SHP77 (cell line): ENCODE results near the gene CCDC80.

Source experiments
- DNase-seq, 2 experiments: peaks; one replicate each; lab custom pipeline; 2025; lab: John Stamatoyannopoulos, UW

The CCDC80 gene, protein sequence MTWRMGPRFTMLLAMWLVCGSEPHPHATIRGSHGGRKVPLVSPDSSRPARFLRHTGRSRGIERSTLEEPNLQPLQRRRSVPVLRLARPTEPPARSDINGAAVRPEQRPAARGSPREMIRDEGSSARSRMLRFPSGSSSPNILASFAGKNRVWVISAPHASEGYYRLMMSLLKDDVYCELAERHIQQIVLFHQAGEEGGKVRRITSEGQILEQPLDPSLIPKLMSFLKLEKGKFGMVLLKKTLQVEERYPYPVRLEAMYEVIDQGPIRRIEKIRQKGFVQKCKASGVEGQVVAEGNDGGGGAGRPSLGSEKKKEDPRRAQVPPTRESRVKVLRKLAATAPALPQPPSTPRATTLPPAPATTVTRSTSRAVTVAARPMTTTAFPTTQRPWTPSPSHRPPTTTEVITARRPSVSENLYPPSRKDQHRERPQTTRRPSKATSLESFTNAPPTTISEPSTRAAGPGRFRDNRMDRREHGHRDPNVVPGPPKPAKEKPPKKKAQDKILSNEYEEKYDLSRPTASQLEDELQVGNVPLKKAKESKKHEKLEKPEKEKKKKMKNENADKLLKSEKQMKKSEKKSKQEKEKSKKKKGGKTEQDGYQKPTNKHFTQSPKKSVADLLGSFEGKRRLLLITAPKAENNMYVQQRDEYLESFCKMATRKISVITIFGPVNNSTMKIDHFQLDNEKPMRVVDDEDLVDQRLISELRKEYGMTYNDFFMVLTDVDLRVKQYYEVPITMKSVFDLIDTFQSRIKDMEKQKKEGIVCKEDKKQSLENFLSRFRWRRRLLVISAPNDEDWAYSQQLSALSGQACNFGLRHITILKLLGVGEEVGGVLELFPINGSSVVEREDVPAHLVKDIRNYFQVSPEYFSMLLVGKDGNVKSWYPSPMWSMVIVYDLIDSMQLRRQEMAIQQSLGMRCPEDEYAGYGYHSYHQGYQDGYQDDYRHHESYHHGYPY

DNA sequence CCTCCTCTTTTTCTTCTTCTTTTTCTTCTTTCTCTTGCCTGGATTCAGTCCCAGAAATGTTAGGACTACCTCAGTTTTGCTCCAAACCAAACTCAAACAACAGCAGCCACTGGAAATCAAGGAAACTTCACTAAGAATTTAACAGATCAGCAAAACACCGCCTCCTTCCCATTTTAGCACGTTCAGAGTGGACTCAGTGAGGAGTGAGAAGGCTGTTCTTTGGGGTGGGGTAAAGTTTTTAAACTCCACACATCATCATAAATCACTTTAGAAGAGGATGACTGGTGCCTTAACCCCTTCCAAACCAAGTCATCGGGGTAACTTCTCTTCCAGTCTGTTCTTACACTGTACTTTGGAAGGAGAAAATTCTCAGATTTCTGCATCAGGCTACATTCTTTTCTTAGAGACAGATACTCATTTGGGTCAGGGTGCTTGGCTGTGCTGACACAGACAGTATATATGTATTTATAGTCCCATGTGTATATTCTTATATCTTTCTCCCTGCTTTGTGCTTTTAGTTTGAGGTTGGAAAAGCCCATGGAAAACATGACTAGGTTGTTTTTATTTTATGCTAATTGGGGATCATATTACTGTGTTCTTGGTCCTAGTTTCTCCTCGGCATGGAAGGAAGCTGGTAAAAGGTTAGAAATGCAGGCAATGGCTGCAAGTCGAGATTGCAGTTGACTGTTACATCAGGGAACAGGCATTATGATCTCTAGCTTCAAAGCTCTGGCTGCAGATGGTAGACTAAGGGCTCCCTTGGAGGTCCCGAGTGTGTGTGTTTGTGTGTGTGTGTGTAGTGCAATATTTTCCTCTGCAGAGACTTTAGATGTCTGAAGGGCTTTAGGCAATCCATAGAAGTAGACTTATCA is at the start of gene CCDC80:
CCDC80 (minus strand) TSS at position 214 of the 872 bp plus-strand sequence. CDS start 1,238 bp downstream, outside the sequence.
- peak; percentile 56 to 68 for DNase-seq

DNA sequence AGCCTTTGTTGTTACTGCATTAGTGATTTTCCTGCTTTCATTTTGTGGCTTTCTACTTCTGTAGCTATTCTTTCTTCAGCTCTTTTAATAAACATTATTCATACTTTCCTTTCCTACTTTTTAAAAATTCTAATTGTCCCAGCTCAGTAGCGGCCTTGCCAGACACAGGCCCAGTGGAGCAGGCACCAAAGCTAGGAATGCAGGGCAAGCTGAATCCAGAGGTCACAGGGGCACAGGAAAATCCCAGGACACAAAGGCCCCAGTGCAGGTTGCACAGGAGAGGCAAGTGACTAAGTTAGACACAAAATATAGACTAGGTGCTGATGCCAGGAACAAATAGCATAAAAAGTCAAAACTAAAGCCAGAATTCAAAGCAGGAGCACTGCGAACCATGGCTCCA is 49.0 kb upstream of the CCDC80 start:
- DNase-seq: no peak

DNA sequence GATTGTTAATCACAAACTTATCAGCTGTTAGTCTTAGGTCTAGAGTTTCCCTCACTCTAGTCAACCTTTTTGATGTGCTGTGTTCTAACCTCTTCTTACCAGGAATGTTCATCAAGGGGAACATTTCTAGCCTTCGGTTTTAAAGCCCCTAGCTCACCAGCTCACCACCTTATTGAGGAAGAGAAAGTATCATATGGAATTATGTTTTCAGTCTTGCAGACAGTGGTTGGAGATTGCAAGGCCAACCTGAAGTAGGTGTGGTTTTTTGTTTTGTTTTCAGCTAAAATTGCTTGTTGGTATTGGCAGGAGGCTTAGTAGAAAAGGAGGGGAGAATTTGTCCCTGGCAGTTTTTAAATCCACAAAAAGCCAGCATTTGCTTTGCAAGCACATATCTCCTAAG is 48.4 kb upstream of the CCDC80 start:
- no peak for DNase-seq

DNA sequence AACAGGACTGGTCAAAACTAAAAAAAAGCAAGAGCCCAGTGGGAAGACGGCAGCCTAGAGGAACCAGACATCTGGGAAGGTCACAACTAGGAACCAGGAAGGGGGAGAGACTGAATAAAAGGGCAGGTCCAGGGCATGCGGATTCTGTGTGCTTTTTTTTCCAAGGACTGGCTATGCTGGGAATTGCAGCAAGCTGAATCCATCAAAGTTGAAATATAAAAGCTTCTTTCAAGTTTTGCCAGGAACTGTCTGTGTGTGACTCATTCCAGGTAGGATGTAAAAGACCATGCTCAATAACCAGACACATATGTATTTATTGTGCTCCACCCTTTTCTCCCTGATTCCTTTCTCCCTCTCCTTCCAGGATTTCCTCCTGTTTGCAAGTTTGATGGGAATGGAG is 47.9 kb upstream of the CCDC80 start:
- DNase-seq: no peak

DNA sequence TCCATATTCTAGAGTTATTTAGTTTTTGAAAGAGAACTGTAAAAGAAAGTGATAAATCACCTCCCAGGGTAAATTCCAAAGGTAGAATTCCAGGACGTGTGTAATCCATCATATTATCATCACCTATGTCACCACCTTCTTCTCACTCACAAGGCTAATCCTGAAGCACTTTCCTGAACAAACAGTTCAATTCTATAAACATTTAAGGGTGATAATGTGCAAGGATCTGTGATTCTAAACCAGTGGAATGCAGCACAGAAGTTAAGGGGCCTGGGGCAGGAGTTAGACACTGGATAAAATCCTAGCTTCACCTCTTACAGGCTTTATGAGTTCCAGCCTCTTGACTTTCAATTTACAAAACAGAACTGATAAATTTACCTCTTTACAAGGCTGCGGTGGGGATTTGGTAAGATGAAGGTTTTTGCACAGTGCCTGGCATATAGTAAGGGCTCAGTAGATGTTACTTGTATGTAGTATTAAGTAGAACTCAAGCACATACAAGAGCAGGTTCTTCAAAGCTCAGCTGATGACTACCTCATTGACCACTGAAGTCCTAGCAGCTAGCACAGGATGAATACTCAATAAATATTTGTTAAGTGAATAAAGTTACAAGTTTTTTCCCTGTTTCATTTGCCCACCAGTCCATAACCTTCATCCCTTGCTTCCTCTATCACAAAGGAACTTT is 47.3 kb upstream of the CCDC80 start:
- no peak for DNase-seq

DNA sequence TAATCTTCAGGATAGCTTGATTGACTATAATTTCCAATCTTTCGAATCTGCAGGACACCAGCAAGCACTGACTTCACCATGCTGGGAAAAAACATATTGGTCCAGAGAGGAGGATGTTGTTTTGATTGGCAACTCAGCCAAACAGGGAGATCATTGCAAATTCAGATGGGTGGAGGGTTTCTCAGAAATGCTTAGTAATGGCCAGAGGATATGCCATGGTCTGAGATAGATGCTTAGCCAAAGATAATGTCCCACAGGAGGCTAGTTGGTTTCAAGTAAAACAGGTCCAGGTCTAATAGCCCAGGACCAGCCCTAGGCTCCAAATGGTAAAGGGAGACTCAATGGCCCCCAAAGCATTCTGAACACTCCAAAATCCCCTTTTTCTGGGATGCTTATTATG is 46.7 kb upstream of the CCDC80 start:
- DNase-seq: no peak

DNA sequence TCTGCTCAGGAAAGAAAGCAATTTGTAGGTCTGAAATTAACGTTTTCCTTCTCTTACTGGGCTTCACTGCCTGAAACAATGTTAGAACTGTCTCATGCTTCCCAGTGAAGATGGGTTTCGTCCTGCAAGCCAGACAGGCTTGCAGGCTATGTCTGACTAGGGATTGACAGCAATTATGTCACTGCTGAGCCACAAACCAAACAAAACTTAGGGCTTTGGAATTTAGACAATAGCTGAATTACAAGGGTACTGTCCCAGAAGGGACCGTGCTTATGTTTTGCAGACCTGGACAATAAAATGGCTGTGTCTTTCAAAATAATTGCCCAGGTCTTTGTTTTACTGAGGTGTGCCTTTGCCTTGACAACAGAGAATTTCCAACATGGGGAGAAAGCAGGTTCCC is 46.3 kb upstream of the CCDC80 start:
- no peak for DNase-seq

DNA sequence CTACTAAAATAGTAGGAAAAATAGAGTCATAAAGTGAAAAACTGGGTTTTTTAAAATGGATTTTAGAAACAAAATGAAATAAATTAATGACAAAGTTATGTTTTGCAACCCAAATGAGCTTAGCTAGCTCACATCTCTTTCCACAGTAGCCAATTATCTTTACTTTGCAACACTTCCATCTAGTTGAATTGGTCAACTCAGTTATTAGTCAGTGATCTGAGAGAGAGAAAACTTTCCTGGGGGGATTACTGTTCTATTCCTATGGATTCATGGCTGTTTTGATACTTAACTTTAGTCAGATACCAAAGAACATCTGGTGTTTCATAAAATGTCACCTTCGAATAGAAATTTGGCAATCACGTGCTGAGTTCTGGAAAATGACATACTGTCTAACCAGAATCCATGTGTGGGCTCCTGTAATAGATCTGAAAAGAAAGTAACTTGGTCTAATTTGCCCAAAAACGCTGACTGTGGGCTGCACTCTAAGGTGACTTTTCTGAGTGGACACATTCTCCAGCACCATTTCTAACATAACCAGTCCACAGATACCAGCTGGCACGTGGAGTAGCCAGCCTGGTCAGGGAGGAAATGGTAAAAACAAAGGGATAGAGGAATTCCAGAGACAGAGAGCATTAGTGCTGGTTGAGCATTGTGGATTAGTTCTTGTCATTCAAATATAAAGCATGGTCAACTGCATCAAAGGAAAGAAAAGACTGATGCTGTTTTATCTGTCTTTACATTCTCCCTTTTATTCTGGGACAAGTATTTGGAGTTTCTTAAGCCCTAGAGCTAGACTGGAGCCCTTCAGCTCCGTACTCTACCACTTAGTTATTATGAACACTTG is 45.2 kb upstream of the CCDC80 start:
- DNase-seq: no peak

DNA sequence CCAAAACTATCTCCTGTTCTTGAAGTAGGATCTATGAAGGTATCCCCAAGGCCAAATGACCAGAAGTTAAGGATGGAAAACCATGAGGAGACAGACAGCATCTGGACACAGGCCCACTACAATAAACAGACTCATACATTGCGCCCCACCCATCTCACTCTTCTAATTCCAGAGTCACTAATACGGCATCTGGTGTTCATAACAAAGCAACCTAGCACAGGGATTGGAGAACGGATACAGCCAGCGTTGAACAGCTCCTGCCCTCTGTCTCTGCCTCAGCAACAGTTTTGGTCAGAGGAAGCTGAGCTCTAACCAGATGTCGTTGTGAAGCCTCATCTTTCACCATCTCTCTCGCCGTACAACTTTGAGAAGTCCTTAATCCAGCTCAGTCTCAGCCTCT is 44.5 kb upstream of the CCDC80 start:
- DNase-seq: no peak

DNA sequence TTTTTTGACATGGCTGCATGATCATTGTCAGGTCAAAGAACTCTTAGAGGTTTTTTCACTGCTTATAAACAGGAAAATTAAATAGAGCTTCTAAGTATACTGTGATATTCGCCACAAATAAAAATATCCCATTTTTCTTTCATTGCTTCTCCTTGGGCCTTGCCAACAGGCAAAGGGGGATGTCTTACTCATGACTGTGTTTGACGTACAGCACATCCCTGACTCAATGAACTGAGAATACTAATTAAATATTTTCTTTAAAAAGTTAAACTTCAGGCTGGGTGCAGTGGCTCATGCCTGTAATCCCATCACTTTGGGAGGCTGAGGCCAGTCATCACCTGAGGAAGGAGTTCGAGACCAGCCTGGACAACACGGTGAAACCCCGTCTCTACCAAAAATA is 41.4 kb upstream of the CCDC80 start:
- DNase-seq: no peak

DNA sequence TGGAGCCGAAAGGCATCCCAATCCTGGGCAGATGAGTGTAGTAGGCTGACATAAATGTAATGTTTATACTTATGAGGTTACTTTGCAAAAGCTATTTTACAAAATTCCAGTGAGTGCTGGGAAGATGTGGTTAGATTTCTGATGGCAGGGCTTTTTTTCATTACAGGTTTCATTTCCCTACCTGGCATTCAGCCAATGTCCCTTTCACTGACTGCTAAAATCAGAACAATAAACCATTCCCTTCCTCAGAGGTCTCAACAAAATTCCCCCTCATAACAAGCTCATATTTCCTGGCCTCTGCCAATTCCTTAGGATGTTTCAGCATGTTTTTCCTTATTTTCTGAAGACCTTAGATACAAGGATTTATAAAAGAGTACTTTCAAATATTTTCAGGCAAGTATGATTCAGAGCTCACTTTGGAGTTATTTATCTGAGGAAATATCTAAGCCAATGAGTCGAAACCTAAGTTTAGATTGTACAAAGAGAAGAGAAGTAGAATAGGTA is 40.9 kb upstream of the CCDC80 start:
- DNase-seq: no peak

DNA sequence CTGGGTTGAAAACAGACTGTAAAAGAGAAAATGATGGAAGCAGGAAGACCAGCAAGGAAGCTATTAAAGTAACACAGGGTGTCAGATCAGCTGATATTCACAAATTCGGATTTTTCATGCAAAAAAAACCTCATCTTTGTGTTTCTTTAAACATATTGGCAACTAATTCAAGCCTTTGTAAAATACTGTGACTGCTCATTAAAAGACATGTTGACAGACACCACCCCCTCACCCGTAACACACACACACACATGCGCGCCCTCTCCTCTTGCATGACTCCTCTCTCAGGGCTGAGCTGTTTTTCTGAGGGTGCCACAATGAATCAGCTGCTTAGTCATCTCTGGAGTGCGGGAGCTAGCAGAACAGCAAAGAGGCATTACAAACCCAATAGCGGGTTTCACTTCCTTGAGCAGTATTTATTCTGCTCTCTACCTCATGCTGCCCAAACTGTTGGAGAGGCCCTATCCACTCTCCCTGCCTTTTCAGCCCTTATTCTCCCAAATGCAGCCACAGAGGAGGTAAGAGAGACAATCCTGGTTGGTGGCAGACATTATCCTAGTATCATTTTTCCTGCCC is 35.8 kb upstream of the CCDC80 start:
- peak; percentile 55 to 78 for DNase-seq

DNA sequence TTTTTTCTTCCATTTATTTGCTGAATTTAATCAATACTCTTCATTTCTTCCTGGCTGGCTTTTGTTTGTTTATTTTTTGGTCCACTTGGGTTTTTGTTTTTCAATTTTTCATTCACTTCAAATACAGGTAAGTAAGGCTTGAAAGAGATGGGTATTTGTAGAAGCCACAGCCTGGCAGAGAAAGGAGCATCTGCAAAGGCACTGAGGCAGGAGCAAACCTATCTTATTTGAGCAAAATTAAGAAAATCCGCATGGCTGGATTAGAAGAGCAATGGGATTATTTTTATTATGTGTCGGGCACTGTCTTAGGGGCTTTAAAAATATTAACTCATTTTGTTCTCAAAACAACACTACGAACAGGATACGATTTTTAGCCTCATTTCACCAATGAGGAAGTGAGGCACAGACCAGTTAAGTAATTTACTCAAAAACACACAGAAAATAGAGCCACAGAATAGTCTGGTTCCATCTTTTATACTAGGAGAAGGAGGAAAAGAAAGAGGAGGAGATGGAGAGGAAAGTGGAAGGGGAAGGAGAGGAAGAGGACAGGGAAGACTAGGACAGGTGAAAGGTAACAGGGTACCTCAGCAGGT is 35.1 kb upstream of the CCDC80 start:
- DNase-seq: no peak

DNA sequence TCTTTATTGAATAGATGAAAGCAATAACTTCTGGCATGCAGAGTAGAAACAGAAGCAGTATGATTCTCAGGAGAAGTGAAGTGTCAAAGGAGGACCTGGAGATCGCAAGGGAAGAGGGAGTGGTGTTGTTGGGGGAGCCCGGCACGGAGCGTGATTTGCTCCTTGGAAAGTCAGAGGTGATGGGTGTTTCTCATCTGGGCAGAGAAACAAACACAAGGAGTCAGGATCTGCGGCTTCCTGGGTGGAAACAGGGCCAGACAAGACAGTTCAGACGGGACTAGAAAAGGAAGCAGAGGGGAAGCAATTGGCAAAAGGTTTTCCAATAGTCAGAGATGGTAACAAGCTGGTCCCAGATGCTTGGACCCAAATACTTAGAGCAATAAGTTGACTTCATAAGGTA is 34.4 kb upstream of the CCDC80 start:
- no peak for DNase-seq

DNA sequence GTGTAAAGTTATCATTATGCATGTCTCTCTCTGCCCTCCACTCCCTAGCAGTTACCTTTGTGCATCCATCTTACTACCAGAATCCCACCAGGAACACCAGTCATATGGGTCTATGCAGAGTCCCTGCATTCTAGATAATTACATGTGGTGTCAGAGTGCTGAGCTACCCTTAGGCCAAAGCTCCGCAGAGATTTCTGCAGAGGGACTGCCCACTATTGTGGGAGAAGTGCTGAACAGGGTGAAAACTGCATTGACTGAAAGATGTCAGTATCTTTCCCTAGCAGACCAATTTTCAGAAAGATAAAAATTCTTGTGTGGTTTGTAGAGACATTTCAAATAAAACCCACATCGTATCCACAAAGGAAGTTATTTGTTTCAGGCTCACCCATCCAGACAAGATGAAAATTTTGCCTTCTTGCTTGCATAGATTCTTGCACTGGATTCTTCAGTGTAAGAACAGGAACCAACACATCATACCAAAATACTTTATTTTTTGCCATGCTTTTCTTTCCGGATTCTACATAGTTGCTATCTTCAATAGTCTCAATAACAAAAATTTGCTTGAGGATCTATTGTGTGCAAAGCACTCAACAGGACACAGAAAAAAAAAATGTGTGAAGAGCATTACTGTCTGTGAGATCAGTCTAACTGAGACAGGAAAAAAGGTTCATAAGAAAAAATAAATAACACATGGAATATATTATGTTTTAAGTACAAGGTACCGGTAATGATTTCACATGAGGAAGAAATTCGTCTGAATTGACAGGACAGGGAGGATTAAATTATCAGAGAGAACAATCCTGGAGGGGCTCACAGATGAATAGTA is 32.0 kb upstream of the CCDC80 start:
- DNase-seq: no peak

DNA sequence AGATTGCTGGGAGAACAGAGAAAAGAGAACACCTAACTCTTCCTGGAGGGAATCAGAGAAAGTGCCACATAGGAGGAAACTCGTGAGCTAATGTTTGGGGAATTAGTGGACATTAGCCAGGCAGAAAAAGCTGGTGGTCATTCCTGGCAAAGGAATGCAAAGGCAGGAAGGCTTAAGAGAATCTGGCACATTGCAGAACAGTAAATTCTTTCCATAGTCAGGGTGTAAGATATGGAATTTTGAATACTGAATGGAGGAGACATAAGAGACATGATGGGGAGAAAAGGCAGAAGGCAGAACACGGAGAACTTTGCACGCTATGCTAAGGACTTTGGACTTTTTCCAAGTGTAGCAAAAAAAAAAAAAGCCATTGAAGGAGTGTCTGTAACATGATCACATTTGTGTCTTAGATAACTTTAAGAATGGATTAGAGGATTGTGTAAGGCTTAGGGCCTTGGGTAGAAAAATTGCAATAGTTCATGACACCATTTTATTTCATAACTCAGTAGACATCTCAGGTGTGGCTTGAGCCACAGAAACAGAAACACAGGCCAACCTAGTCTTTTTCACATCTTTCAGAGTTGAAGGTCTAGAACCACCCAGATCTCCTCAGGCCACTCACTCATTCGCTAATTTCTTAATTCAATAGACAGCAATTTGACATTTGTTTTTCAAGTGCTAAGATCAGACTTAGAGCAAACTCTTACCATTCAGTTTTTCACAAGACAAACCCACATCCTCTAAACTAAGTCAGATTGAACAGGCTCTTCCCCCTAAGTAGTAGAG is 31.2 kb upstream of the CCDC80 start:
- DNase-seq: no peak

DNA sequence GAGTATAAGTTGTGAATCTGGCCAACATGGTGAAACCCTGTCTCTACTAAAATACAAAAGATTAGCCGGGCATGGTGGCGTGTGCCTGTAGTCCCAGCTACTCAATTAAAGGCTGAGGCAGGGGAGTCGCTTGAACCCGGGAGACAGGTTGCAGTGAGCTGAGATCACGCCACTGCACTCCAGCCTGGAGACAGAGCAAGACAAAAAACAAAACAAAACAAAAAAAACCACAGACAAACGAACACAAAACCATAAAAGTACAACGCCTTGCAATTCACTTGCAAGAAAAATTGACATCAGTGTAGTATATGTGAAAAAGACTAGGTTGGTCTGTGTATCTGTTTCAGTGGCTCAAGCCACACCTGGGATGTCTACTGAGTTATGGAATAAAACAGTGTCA is 29.9 kb upstream of the CCDC80 start:
- DNase-seq: no peak

DNA sequence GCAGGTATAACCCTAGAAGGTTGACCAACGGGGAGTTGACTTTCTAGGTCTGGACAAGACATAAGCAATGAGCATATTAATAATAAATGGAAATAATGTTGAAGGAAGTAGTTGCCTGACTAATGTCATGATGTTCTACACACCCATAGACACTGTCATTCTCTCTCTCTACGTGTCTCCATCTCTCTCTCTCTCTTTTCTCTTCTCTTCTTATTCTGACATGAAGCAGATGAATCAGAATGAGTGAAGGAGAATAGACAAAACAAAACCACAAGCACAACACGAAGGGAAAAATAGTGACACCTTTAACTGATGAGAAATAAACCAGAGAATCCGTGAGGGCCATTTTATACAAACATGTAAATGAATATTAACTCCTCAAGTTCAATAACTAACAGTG is 26.7 kb upstream of the CCDC80 start:
- no peak for DNase-seq
